Mesothelial cell of epicardium (in vitro differentiated cells): ENCODE results near the gene KLHL26. TPM values are rescaled to one million over a fixed set of nuclear protein-coding genes. Genes with fewer than 3 reads are reported as not detected.
A peak's percentile ranks its signal among the peaks of the same experiment; 100 is the strongest.

Source experiments
- DNase-seq, 2 experiments: peaks; one replicate each; pipeline ENCODE4 v3.0.0; 2021; ENCODE audit warnings: low spot score in 2 of 2; ENCODE audit not compliant: unreplicated experiment in 2 of 2
- H3K27ac Mint-ChIP-seq: 2 replicates; pipeline ENCODE4 v1.8.0; 2021; ENCODE audit warnings: mixed read lengths
- H3K27me3 Mint-ChIP-seq: 2 replicates; pipeline ENCODE4 v1.8.0; 2021; ENCODE audit warnings: low read depth, mixed read lengths
- H3K36me3 Mint-ChIP-seq: 2 replicates; pipeline ENCODE4 v1.8.0; 2021; ENCODE audit warnings: mixed read lengths
- H3K4me1 Mint-ChIP-seq: 2 replicates; pipeline ENCODE4 v1.8.0; 2021; ENCODE audit warnings: mixed read lengths
- H3K4me3 Mint-ChIP-seq: 2 replicates; pipeline ENCODE4 v1.8.0; 2021; ENCODE audit warnings: mild to moderate bottlenecking, moderate library complexity, mixed read lengths
- H3K9me3 Mint-ChIP-seq: 2 replicates; pipeline ENCODE4 v1.8.0; 2021; ENCODE audit warnings: mixed read lengths
- CTCF ChIP-seq: fragments of 200-600 bp; sonication (generic); IDR thresholded peaks from one replicate; pipeline ENCODE4 v1.5.0; 2021; ENCODE audit warnings: antibody characterized with exemption; ENCODE audit not compliant: unreplicated experiment
- total RNA-seq: library from RNA; stranded (reverse); gene quantifications from 3 replicates; pipeline ENCODE4 v1.2.1, GENCODE V29; 2021

Gene KLHL26
- total RNA-seq, 1 donor from 2014 or later = 12.0 TPM

GRCh38 chr19:18594096-18594823 lies 42.6 kb upstream of the KLHL26 start:
- Mint-ChIP-seq H3K27me3 (peaks cover 28% of the 10 kb centered on the region), H3K27ac (no peak overlapping the region), H3K36me3 (peaks cover 2% of the 10 kb centered on the region), H3K4me3 (peak overlapping the region; percentile 55), H3K9me3 (no peaks in the 10 kb centered on the region), H3K4me1 (peaks cover 28% of the 10 kb centered on the region)
- peak; percentile 82 to 93 for DNase-seq
- TF ChIP-seq CTCF = peak; percentile 87

DNA sequence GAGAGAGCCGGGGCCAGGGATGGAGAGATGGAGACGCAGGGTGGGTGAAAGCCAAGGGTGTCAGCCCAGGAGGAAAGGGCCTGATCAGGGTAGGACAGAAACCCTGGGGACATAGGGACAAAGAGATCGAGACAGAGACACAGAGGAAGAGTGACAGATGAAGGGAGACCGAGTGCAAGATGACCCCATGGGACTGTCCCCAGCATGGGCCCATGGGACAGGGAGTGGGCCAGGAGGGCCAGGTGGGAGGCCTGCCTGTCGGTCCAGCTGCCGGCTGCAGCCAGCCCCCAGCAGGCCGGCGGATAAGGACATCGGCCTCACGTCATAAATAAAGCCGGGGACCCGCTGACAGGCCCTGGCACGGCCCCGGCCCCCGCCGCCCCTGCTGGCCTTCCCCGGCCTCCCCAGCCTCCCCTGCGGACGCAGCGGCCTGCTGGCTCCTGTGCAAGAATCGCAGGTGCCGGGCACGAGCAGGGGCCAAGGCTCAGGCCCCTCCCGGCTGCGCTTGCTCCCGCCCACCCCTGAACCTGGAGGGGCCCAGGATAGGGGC lies 41.9 kb upstream of the KLHL26 start:
- H3K9me3 Mint-ChIP-seq = no peaks in the 10 kb centered on the region
- no peak overlapping the region for H3K27ac Mint-ChIP-seq
- H3K36me3 Mint-ChIP-seq = peaks cover 2% of the 10 kb centered on the region
- no peak for DNase-seq
- peaks cover 24% of the 10 kb centered on the region for H3K4me1 Mint-ChIP-seq
- H3K27me3 Mint-ChIP-seq = peaks cover 33% of the 10 kb centered on the region
- peak overlapping the region; percentile 55 for H3K4me3 Mint-ChIP-seq
- no peak for TF ChIP-seq CTCF

DNA sequence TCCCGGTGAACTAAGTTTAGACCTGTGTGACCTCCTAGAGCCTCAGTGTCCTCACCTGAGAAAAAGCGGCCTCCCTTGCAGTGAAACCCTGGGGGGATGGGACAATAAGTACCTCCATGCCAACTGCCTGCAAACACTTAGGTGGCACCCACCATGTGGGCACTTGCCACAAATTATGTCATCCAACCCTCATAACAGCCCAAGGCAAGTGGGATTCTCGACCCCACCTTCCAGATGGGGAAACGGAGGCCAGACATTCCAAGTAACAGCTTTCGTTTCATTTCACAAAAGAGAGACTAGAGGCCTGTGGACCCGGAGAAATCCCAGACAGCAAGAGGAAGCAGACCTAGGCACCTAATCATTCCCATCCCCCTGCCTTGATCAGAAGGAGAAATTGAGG lies 41.4 kb upstream of the KLHL26 start:
- Mint-ChIP-seq H3K36me3 (peaks cover 2% of the 10 kb centered on the region), H3K27ac (no peak overlapping the region), H3K27me3 (peaks cover 39% of the 10 kb centered on the region), H3K4me3 (peak overlapping the region; percentile 10), H3K9me3 (no peaks in the 10 kb centered on the region), H3K4me1 (peaks cover 21% of the 10 kb centered on the region)
- TF ChIP-seq CTCF = no peak
- no peak for DNase-seq

GRCh38 chr19:18596752-18597157 lies 40.1 kb upstream of the KLHL26 start:
- TF ChIP-seq CTCF = no peak
- Mint-ChIP-seq H3K9me3 (no peaks in the 10 kb centered on the region), H3K27ac (no peak overlapping the region), H3K27me3 (peaks cover 52% of the 10 kb centered on the region), H3K4me1 (peaks cover 19% of the 10 kb centered on the region), H3K36me3 (no peaks in the 10 kb centered on the region), H3K4me3 (no peak overlapping the region)
- DNase-seq = no peak

GRCh38 chr19:18597809-18598660 lies 38.8 kb upstream of the KLHL26 start:
- DNase-seq = no peak
- Mint-ChIP-seq H3K27me3 (peaks cover 64% of the 10 kb centered on the region), H3K27ac (no peak overlapping the region)

More at GRCh38 chr19:18597809-18598660, 38.8 kb upstream of the KLHL26 start:
- Mint-ChIP-seq H3K36me3 (no peaks in the 10 kb centered on the region), H3K4me1 (peaks cover 20% of the 10 kb centered on the region), H3K9me3 (no peaks in the 10 kb centered on the region), H3K4me3 (no peak overlapping the region)
- no peak for TF ChIP-seq CTCF
